ENCODE measurements around the gene NRCAM. TPM values are rescaled to one million over a fixed set of nuclear protein-coding genes. Genes with fewer than 3 reads are reported as not detected.

NRCAM gene
- total RNA-seq, 1 experiment from 2014 or later: 19.2 TPM

- no peak for DNase-seq (ENCODE audit: low read depth, low spot score)
- in situ Hi-C loops (cut with HindIII; ENCODE audit: low pct_unique_long_range_greater_than_20kb, low sequenced_read_pairs): no loop called here
Measured at GRCh38 chr7:108332937-108333336, 123.3 kb downstream of the NRCAM start.

DNA sequence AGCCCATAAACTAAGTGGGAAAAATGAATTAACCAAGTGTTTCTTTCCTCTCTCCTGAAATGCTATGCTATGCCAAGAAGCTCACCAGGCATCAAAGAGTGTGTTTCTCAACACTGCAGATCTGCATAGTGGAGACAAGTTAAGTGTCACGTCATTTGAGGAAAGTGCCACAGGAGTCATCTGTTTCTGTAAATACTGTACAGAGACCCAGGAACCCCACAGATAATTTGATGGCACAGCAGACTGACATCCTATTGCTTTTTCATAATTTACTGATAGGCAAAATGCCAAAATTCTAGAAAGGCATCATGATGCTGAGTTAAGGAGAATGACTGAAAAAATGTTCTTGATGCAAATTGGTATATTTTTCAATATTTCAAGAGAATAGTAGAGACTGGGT, 124.3 kb downstream of the NRCAM start:
- in situ Hi-C loops (cut with HindIII; ENCODE audit: low pct_unique_long_range_greater_than_20kb, low sequenced_read_pairs): no loop called here
- no peak for DNase-seq (ENCODE audit: low read depth, low spot score)

DNA sequence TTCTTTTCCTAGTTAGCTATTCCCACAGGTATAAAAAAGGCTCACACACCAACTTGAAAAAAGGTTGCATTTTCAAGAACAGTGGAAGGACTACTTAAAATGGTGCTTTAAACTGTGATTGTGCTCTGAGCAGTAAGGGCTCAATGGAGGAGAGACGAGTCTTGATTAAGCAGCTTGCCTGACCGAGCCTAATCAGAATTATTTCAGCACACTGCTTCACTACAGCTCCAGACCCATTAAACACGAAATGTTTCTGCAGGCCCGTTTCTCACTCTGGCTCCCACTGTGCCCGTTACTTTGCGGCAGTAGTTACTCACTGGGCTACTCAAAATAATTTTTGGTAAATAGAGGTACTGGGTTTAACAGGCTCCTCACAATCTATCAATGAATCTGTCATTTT, 126.0 kb downstream of the NRCAM start:
- in situ Hi-C loops (cut with HindIII; ENCODE audit: low pct_unique_long_range_greater_than_20kb, low sequenced_read_pairs): no loop called here
- no peak for DNase-seq (ENCODE audit: low read depth, low spot score)

GRCh38 chr7:108329514-108329913, 126.7 kb downstream of the NRCAM start:
- DNase-seq (ENCODE audit: low read depth, low spot score): no peak
- in situ Hi-C loops (cut with HindIII; ENCODE audit: low pct_unique_long_range_greater_than_20kb, low sequenced_read_pairs): no loop called here

DNA sequence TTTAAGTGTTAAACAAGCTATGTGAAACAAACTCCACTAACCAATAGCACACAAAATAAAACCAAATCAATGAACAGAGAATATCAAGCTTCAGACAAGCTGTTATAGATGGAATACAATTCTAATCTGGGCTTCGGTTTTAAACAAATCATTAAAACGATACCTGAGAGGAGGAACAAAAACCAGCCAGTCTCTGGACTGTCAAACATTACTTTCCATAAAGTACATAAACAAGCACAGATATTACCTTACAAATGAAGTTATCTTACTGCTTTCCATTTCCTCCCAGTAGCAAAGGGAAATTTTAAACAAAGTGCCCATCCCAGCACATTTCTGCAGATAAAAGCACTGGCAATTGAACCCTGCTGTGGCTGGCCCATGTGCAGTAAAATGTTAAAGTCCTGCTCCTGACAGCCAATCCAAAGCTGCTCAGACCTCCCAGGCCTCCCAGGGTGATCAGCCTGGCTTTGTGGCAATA, 128.0 kb downstream of the NRCAM start:
- in situ Hi-C loops (cut with HindIII; ENCODE audit: low pct_unique_long_range_greater_than_20kb, low sequenced_read_pairs): no loop called here
- DNase-seq (ENCODE audit: low read depth, low spot score): no peak

- in situ Hi-C loops (cut with HindIII; ENCODE audit: low pct_unique_long_range_greater_than_20kb, low sequenced_read_pairs): no loop called here
- DNase-seq (ENCODE audit: low read depth, low spot score): no peak
Measured at GRCh38 chr7:108327353-108327752, 128.9 kb downstream of the NRCAM start.

GRCh38 chr7:108326938-108327337, 129.3 kb downstream of the NRCAM start:
- in situ Hi-C loops (cut with HindIII; ENCODE audit: low pct_unique_long_range_greater_than_20kb, low sequenced_read_pairs): no loop called here
- no peak for DNase-seq (ENCODE audit: low read depth, low spot score)

- in situ Hi-C loops (cut with HindIII; ENCODE audit: low pct_unique_long_range_greater_than_20kb, low sequenced_read_pairs): no loop called here
- no peak for DNase-seq (ENCODE audit: low read depth, low spot score)
Measured at GRCh38 chr7:108324053-108325038, 131.9 kb downstream of the NRCAM start.

GRCh38 chr7:108322925-108323832, 133.1 kb downstream of the NRCAM start:
- in situ Hi-C loops (cut with HindIII; ENCODE audit: low pct_unique_long_range_greater_than_20kb, low sequenced_read_pairs): no loop called here
- DNase-seq (ENCODE audit: low read depth, low spot score): no peak

- in situ Hi-C loops (cut with HindIII; ENCODE audit: low pct_unique_long_range_greater_than_20kb, low sequenced_read_pairs): no loop called here
- no peak for DNase-seq (ENCODE audit: low read depth, low spot score)
Measured at GRCh38 chr7:108322046-108322445, 134.2 kb downstream of the NRCAM start.

DNA sequence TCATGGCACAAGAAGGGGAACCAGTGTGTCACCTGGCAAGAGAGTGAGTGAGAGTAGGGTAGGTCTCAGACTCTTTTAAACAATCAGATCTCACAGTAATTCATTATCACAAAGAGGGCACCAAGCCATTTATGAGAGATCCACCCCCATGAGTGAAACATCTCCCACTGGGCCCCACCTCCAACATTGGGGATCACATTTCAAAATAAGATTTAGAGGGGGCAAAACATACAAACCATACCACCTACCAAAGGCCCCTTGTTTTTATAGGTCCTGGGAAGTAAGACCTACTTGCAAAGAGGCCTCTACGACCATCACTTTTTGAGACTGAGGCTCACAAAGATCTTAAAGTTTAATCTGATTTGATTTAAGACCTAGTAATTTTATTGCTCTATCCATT, 134.9 kb downstream of the NRCAM start:
- in situ Hi-C loops (cut with HindIII; ENCODE audit: low pct_unique_long_range_greater_than_20kb, low sequenced_read_pairs): no loop called here

GRCh38 chr7:108316708-108317107, 139.5 kb downstream of the NRCAM start:
- DNase-seq (ENCODE audit: low read depth, low spot score): no peak
- in situ Hi-C loops (cut with HindIII; ENCODE audit: low pct_unique_long_range_greater_than_20kb, low sequenced_read_pairs): no loop called here

More for the DNA sequence above, 134.9 kb downstream of the NRCAM start:
- no peak for DNase-seq (ENCODE audit: low read depth, low spot score)

- in situ Hi-C loops (cut with HindIII; ENCODE audit: low pct_unique_long_range_greater_than_20kb, low sequenced_read_pairs): no loop called here
Measured at GRCh38 chr7:108314551-108314950, 141.7 kb downstream of the NRCAM start.

GRCh38 chr7:108314049-108314448, 142.2 kb downstream of the NRCAM start:
- in situ Hi-C loops (cut with HindIII; ENCODE audit: low pct_unique_long_range_greater_than_20kb, low sequenced_read_pairs): no loop called here
- DNase-seq (ENCODE audit: low read depth, low spot score): no peak

More at GRCh38 chr7:108314551-108314950, 141.7 kb downstream of the NRCAM start:
- no peak for DNase-seq (ENCODE audit: low read depth, low spot score)

- in situ Hi-C loops (cut with HindIII; ENCODE audit: low pct_unique_long_range_greater_than_20kb, low sequenced_read_pairs): no loop called here
- DNase-seq (ENCODE audit: low read depth, low spot score): no peak
Measured at GRCh38 chr7:108313086-108313485, 143.2 kb downstream of the NRCAM start.

GRCh38 chr7:108311446-108312168, 144.6 kb downstream of the NRCAM start:
- in situ Hi-C loops (cut with HindIII; ENCODE audit: low pct_unique_long_range_greater_than_20kb, low sequenced_read_pairs): no loop called here
- peak; percentile 77 for DNase-seq (ENCODE audit: low read depth, low spot score)

GRCh38 chr7:108310351-108310750, 145.9 kb downstream of the NRCAM start:
- peak; percentile 21 for DNase-seq (ENCODE audit: low read depth, low spot score)
- in situ Hi-C loops (cut with HindIII; ENCODE audit: low pct_unique_long_range_greater_than_20kb, low sequenced_read_pairs): no loop called here

Measured in SK-MEL-5 (cell line).